ENCODE data around the gene NDUFS7.
"Not testable (repeated sequence)": the region's sequence is repeated elsewhere in the genome, so short reads cannot be mapped to it uniquely, and the experiment has no call there.

Gene NDUFS7

GRCh38 chr19:1418951-1419738, 35.4 kb downstream of the NDUFS7 start:
- DNase-seq (ENCODE audit: low spot score) = no peak

GRCh38 chr19:1420085-1420484, 36.4 kb downstream of the NDUFS7 start:
- not testable (repeated sequence) for DNase-seq (ENCODE audit: low spot score)

GRCh38 chr19:1420590-1420989, 36.9 kb downstream of the NDUFS7 start:
- DNase-seq (ENCODE audit: low spot score) = no peak

GRCh38 chr19:1421218-1421957, 37.7 kb downstream of the NDUFS7 start:
- DNase-seq (ENCODE audit: low spot score) = no peak

- no peak for DNase-seq (ENCODE audit: low spot score)
Observed at GRCh38 chr19:1421958-1422305, 38.2 kb downstream of the NDUFS7 start.

GRCh38 chr19:1422360-1422759, 38.7 kb downstream of the NDUFS7 start:
- DNase-seq (ENCODE audit: low spot score) = no peak

GRCh38 chr19:1422943-1423342, 39.2 kb downstream of the NDUFS7 start:
- DNase-seq (ENCODE audit: low spot score) = no peak

- no peak for DNase-seq (ENCODE audit: low spot score)
Observed at GRCh38 chr19:1423436-1424191, 39.9 kb downstream of the NDUFS7 start.

- no peak for DNase-seq (ENCODE audit: low spot score)
Observed at GRCh38 chr19:1424192-1424955, 40.7 kb downstream of the NDUFS7 start.

- no peak for DNase-seq (ENCODE audit: low spot score)
Observed at GRCh38 chr19:1425102-1425837, 41.6 kb downstream of the NDUFS7 start.

GRCh38 chr19:1425902-1426301, 42.2 kb downstream of the NDUFS7 start:
- DNase-seq (ENCODE audit: low spot score) = no peak

GRCh38 chr19:1426736-1427135, 43.0 kb downstream of the NDUFS7 start:
- DNase-seq (ENCODE audit: low spot score) = no peak

GRCh38 chr19:1427221-1427920, 43.7 kb downstream of the NDUFS7 start:
- no peak for DNase-seq (ENCODE audit: low spot score)

GRCh38 chr19:1428738-1429391, 45.2 kb downstream of the NDUFS7 start:
- no peak for DNase-seq (ENCODE audit: low spot score)

GRCh38 chr19:1429750-1430149, 46.0 kb downstream of the NDUFS7 start:
- no peak for DNase-seq (ENCODE audit: low spot score)

- no peak for DNase-seq (ENCODE audit: low spot score)
Observed at GRCh38 chr19:1430246-1430645, 46.5 kb downstream of the NDUFS7 start.

GRCh38 chr19:1431759-1432506, 48.2 kb downstream of the NDUFS7 start:
- no peak for DNase-seq (ENCODE audit: low spot score)

GRCh38 chr19:1432507-1432887, 48.8 kb downstream of the NDUFS7 start:
- DNase-seq (ENCODE audit: low spot score) = no peak
